ENCODE results near the gene RBM18.

- TF ChIP-seq, protein P1, sequence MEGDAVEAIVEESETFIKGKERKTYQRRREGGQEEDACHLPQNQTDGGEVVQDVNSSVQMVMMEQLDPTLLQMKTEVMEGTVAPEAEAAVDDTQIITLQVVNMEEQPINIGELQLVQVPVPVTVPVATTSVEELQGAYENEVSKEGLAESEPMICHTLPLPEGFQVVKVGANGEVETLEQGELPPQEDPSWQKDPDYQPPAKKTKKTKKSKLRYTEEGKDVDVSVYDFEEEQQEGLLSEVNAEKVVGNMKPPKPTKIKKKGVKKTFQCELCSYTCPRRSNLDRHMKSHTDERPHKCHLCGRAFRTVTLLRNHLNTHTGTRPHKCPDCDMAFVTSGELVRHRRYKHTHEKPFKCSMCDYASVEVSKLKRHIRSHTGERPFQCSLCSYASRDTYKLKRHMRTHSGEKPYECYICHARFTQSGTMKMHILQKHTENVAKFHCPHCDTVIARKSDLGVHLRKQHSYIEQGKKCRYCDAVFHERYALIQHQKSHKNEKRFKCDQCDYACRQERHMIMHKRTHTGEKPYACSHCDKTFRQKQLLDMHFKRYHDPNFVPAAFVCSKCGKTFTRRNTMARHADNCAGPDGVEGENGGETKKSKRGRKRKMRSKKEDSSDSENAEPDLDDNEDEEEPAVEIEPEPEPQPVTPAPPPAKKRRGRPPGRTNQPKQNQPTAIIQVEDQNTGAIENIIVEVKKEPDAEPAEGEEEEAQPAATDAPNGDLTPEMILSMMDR (IDR thresholded peaks at IDR 0.05; ENCODE audit: insufficient read depth, low read length, poor library complexity, severe bottlenecking) = no peak
- no peak for TF ChIP-seq EZH2phosphoT487 (conservative IDR thresholded peaks at IDR 0.05; ENCODE audit: low read length)
Observed at GRCh38 chr9:122191584-122191983, 73.1 kb downstream of the RBM18 start.

Measured in SU-DHL-6 (cell line).